Measurements from ENCODE around the gene MAP3K7. TPM values are rescaled to one million over a fixed set of nuclear protein-coding genes. Genes with fewer than 3 reads are reported as not detected.

The MAP3K7 gene
- total RNA-seq, 3 donors from 2014 or later, result 16.1 to 21.0 (median 20.8) TPM

- ATAC-seq (no peak), DNase-seq (no peak)
- intact Hi-C loops (cut with DNase I, micrococcal nuclease), result no loop called here
- H3K4me1 ChIP-seq (ENCODE audit: low read depth), result no peaks in the 10 kb centered on the region
- no peaks in the 10 kb centered on the region for H3K9me3 ChIP-seq
- no peaks in the 10 kb centered on the region for H3K36me3 ChIP-seq (ENCODE audit: low read depth)
- no peak overlapping the region for H3K4me3 ChIP-seq
- TF ChIP-seq CTCF (IDR thresholded peaks at IDR 0.05), result no peak
Observed at GRCh38 chr6:90599151-90599550, 12.3 kb upstream of the MAP3K7 start.

GRCh38 chr6:90598192-90598951, 11.5 kb upstream of the MAP3K7 start:
- TF ChIP-seq CTCF (IDR thresholded peaks at IDR 0.05), result no peak
- no peaks in the 10 kb centered on the region for H3K9me3 ChIP-seq
- no peak overlapping the region for H3K4me3 ChIP-seq
- intact Hi-C loops (cut with DNase I, micrococcal nuclease), result no loop called here
- H3K36me3 ChIP-seq (ENCODE audit: low read depth), result no peaks in the 10 kb centered on the region
- H3K4me1 ChIP-seq (ENCODE audit: low read depth), result no peaks in the 10 kb centered on the region
- DNase-seq (no peak), ATAC-seq (no peak)

GRCh38 chr6:90596967-90597539, 10.2 kb upstream of the MAP3K7 start:
- no peak for TF ChIP-seq CTCF (IDR thresholded peaks at IDR 0.05)
- ATAC-seq (no peak), DNase-seq (no peak)
- H3K9me3 ChIP-seq, result no peaks in the 10 kb centered on the region
- no peaks in the 10 kb centered on the region for H3K36me3 ChIP-seq (ENCODE audit: low read depth)
- H3K4me3 ChIP-seq, result no peak overlapping the region
- intact Hi-C loops (cut with DNase I, micrococcal nuclease), result no loop called here
- H3K4me1 ChIP-seq (ENCODE audit: low read depth), result no peaks in the 10 kb centered on the region

GRCh38 chr6:90595854-90596253, 9.0 kb upstream of the MAP3K7 start:
- intact Hi-C loops (cut with DNase I, micrococcal nuclease), result no loop called here
- Histone ChIP-seq H3K4me1 (ENCODE audit: low read depth) (no peaks in the 10 kb centered on the region), H3K4me3 (no peak overlapping the region), H3K9me3 (no peaks in the 10 kb centered on the region), H3K36me3 (ENCODE audit: low read depth) (no peaks in the 10 kb centered on the region)
- DNase-seq, result no peak
- TF ChIP-seq CTCF (IDR thresholded peaks at IDR 0.05), result no peak
- no peak for ATAC-seq

GRCh38 chr6:90586546-90586835, 381 bp downstream of the MAP3K7 start:
- ATAC-seq (peak; percentile 52), DNase-seq (no peak)
- intact Hi-C loops (cut with DNase I, micrococcal nuclease), result no loop called here
- H3K4me1 ChIP-seq (ENCODE audit: low read depth), result peaks cover 14% of the 10 kb centered on the region
- peak overlapping the region; percentile 99 for H3K4me3 ChIP-seq
- H3K9me3 ChIP-seq, result no peaks in the 10 kb centered on the region
- H3K36me3 ChIP-seq (ENCODE audit: low read depth), result no peaks in the 10 kb centered on the region
- no peak for TF ChIP-seq CTCF (IDR thresholded peaks at IDR 0.05)
